NCI-H1417 (cell line): ENCODE measurements around the gene TBC1D2B.
A peak's percentile ranks its signal among the peaks of the same experiment; 100 is the strongest.

ENCODE experiments used
- DNase-seq, 3 experiments: peaks; one replicate each; lab custom pipeline; 2025; lab: John Stamatoyannopoulos, UW

The TBC1D2B gene

GRCh38 chr15:78077053-78077870, at the start of gene TBC1D2B:
TBC1D2B (minus strand) TSS chr15:78077711; CDS start chr15:78077652, 59 bp downstream.
- DNase-seq = peak; percentile 44 to 93 (median 89)

GRCh38 chr15:78125267-78125666, 47.8 kb upstream of the TBC1D2B start:
- no peak for DNase-seq

GRCh38 chr15:78120523-78120922, 43.0 kb upstream of the TBC1D2B start:
- no peak for DNase-seq

GRCh38 chr15:78112551-78112950, 35.0 kb upstream of the TBC1D2B start:
- no peak for DNase-seq

- DNase-seq = no peak
Measured at GRCh38 chr15:78111788-78112187, 34.3 kb upstream of the TBC1D2B start.

- no peak for DNase-seq
Measured at GRCh38 chr15:78110916-78111475, 33.5 kb upstream of the TBC1D2B start.

- DNase-seq = no peak
Measured at GRCh38 chr15:78110096-78110495, 32.6 kb upstream of the TBC1D2B start.

GRCh38 chr15:78109156-78109555, 31.6 kb upstream of the TBC1D2B start:
- DNase-seq = no peak

- DNase-seq = peak; percentile 45 to 90 (median 72)
Measured at GRCh38 chr15:78108300-78109084, 31.0 kb upstream of the TBC1D2B start.

- DNase-seq = no peak
Measured at GRCh38 chr15:78107471-78107870, 30.0 kb upstream of the TBC1D2B start.

- no peak for DNase-seq
Measured at GRCh38 chr15:78105476-78106241, 28.1 kb upstream of the TBC1D2B start.

- DNase-seq = no peak
Measured at GRCh38 chr15:78104566-78105475, 27.3 kb upstream of the TBC1D2B start.

- DNase-seq = no peak
Measured at GRCh38 chr15:78104119-78104479, 26.6 kb upstream of the TBC1D2B start.

GRCh38 chr15:78103406-78104118, 26.1 kb upstream of the TBC1D2B start:
- DNase-seq = no peak

- DNase-seq = no peak
Measured at GRCh38 chr15:78102741-78103140, 25.2 kb upstream of the TBC1D2B start.

- DNase-seq = no peak
Measured at GRCh38 chr15:78102211-78102610, 24.7 kb upstream of the TBC1D2B start.

GRCh38 chr15:78101423-78102105, 24.1 kb upstream of the TBC1D2B start:
- DNase-seq = no peak

GRCh38 chr15:78100886-78101285, 23.4 kb upstream of the TBC1D2B start:
- DNase-seq = no peak

- no peak for DNase-seq
Measured at GRCh38 chr15:78098131-78098755, 20.7 kb upstream of the TBC1D2B start.
